Measurements from ENCODE around the gene C1orf122.

GRCh38 chr1:37802439-37802838 is 5.2 kb upstream of the C1orf122 start:
- TF ChIP-seq ETV6 (CRISPR knock-in tag; IDR thresholded peaks at IDR 0.05) (no peak), KAT7 (CRISPR knock-in tag; IDR thresholded peaks at IDR 0.05; ENCODE audit: borderline replicate concordance) (no peak), TEAD4 (CRISPR knock-in tag; IDR thresholded peaks at IDR 0.05) (no peak), ZNF396 (CRISPR knock-in tag; IDR thresholded peaks at IDR 0.05; ENCODE audit: borderline replicate concordance) (no peak), ZNF138 (CRISPR knock-in tag; conservative IDR thresholded peaks at IDR 0.05) (no peak), CTCF (IDR thresholded peaks at IDR 0.05) (no peak)

Measured in WTC11 (cell line).